Measurements from ENCODE around the gene ANKRD10.

DNA sequence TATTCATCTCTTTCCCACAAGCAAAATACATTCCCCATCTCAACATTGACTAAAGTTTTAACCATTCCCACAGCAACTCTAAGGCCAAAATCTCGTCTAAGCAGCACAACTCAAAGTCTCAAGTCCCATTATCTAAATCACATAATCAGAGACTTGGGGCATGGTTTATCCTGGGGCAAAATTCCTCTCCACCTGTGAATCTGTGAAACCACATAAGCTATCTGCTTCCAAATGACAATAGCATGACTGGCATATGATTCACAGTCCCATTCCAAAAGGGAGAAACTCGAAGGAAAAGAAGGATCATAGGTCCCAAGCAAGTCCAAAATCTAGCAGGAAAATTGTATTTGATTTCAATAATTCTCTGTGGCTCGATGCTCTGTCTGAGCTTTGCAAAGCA, 73.0 kb downstream of the ANKRD10 start:
- TF ChIP-seq, protein P1, sequence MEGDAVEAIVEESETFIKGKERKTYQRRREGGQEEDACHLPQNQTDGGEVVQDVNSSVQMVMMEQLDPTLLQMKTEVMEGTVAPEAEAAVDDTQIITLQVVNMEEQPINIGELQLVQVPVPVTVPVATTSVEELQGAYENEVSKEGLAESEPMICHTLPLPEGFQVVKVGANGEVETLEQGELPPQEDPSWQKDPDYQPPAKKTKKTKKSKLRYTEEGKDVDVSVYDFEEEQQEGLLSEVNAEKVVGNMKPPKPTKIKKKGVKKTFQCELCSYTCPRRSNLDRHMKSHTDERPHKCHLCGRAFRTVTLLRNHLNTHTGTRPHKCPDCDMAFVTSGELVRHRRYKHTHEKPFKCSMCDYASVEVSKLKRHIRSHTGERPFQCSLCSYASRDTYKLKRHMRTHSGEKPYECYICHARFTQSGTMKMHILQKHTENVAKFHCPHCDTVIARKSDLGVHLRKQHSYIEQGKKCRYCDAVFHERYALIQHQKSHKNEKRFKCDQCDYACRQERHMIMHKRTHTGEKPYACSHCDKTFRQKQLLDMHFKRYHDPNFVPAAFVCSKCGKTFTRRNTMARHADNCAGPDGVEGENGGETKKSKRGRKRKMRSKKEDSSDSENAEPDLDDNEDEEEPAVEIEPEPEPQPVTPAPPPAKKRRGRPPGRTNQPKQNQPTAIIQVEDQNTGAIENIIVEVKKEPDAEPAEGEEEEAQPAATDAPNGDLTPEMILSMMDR (IDR thresholded peaks at IDR 0.05; ENCODE audit: control extremely low read depth in 1 of 3, insufficient read depth in 1 of 3, low read depth in 1 of 3, low read length in 3 of 3) = no peak
- TF ChIP-seq POLR2AphosphoS5 (IDR thresholded peaks at IDR 0.05; ENCODE audit: low read depth, low read length) (no peak), EZH2 (IDR thresholded peaks at IDR 0.05; ENCODE audit: low read depth, low read length, severe bottlenecking) (no peak), SIN3A (conservative IDR thresholded peaks at IDR 0.05 in 1 of 2, IDR thresholded peaks at IDR 0.05 in 1 of 2; ENCODE audit: low read depth in 1 of 2, low read length in 2 of 2) (no peak), SIX5 (IDR thresholded peaks at IDR 0.05; ENCODE audit: low read depth, low read length) (no peak), ZNF274 (IDR thresholded peaks at IDR 0.05; ENCODE audit: borderline replicate concordance, extremely low read depth, low read length) (no peak), NRF1 (IDR thresholded peaks at IDR 0.05; ENCODE audit: low read depth, low read length) (no peak), JUN (IDR thresholded peaks at IDR 0.05; ENCODE audit: low read depth, low read length) (no peak)

All from H1 (cell line).